NT2/D1 (cell line): ENCODE results near the gene CUTC.

ENCODE experiments used
- DNase-seq: peaks from one replicate; pipeline ENCODE4 v3.0.0-alpha.2; 2011; ENCODE audit warnings: low read depth, low spot score
- H3K27me3 ChIP-seq: 2 replicates; pipeline ENCODE4 v1.6.0; 2011; ENCODE audit warnings: mild to moderate bottlenecking; ENCODE audit not compliant: insufficient read length, insufficient read depth
- H3K36me3 ChIP-seq: 2 replicates; pipeline ENCODE4 v1.6.1; 2011; ENCODE audit warnings: mild to moderate bottlenecking, low read length, mixed read lengths; ENCODE audit not compliant: insufficient read depth, insufficient read length
- H3K4me1 ChIP-seq: 2 replicates; pipeline ENCODE4 v1.5.1; 2011; ENCODE audit not compliant: insufficient read depth, insufficient read length
- H3K4me3 ChIP-seq: 2 replicates; pipeline ENCODE4 v1.5.1; 2011; ENCODE audit warnings: low read depth; ENCODE audit not compliant: insufficient read length
- H3K9ac ChIP-seq: 2 replicates; pipeline ENCODE4 v1.6.0; 2011; ENCODE audit warnings: low read depth; ENCODE audit not compliant: insufficient read length
- H3K9me3 ChIP-seq: 2 replicates; pipeline ENCODE4 v1.5.1; 2011; ENCODE audit warnings: mild to moderate bottlenecking, low read length; ENCODE audit not compliant: insufficient read depth
- SUZ12 ChIP-seq: IDR thresholded peaks from 2 replicates; pipeline ENCODE4 v1.6.1; 2011; ENCODE audit not compliant: insufficient read length, insufficient read depth; ENCODE audit errors: extremely low read depth
- YY1 ChIP-seq: IDR thresholded peaks from 2 replicates; pipeline ENCODE4 v1.6.1; 2011; ENCODE audit not compliant: insufficient read length, insufficient read depth
- ZNF274 ChIP-seq: IDR thresholded peaks from 2 replicates; pipeline ENCODE4 v1.6.1; 2011; ENCODE audit warnings: mild to moderate bottlenecking, low read depth, low read length

CUTC gene

GRCh38 chr10:99784727-99785441 lies 52.9 kb downstream of the CUTC start:
- no peak for DNase-seq
- TF ChIP-seq ZNF274, result no peak
- TF ChIP-seq SUZ12, result no peak
- TF ChIP-seq YY1, result no peak
- Histone ChIP-seq H3K36me3 (no peaks in the 10 kb centered on the region), H3K4me3 (no peak overlapping the region), H3K9me3 (no peaks in the 10 kb centered on the region), H3K27me3 (no peaks in the 10 kb centered on the region), H3K9ac (no peak overlapping the region), H3K4me1 (no peaks in the 10 kb centered on the region)

GRCh38 chr10:99785646-99786045 lies 53.6 kb downstream of the CUTC start:
- DNase-seq, result no peak
- H3K9ac ChIP-seq, result no peak overlapping the region

GRCh38 chr10:99787311-99787710 lies 55.3 kb downstream of the CUTC start:
- Histone ChIP-seq H3K4me3 (no peak overlapping the region), H3K9ac (no peak overlapping the region), H3K9me3 (no peaks in the 10 kb centered on the region), H3K4me1 (no peaks in the 10 kb centered on the region), H3K36me3 (no peaks in the 10 kb centered on the region), H3K27me3 (no peaks in the 10 kb centered on the region)
- DNase-seq, result no peak
- TF ChIP-seq ZNF274, result no peak
- no peak for TF ChIP-seq SUZ12
- TF ChIP-seq YY1, result no peak

More at GRCh38 chr10:99785646-99786045, 53.6 kb downstream of the CUTC start:
- H3K4me3 ChIP-seq, result no peak overlapping the region
- no peaks in the 10 kb centered on the region for H3K9me3 ChIP-seq
- H3K4me1 ChIP-seq, result no peaks in the 10 kb centered on the region
- no peak for TF ChIP-seq SUZ12
- no peaks in the 10 kb centered on the region for H3K27me3 ChIP-seq
- H3K36me3 ChIP-seq, result no peaks in the 10 kb centered on the region

- Histone ChIP-seq H3K27me3 (no peaks in the 10 kb centered on the region), H3K9ac (no peak overlapping the region), H3K36me3 (no peaks in the 10 kb centered on the region), H3K4me1 (no peaks in the 10 kb centered on the region), H3K4me3 (no peak overlapping the region), H3K9me3 (no peaks in the 10 kb centered on the region)
- TF ChIP-seq YY1 (no peak), SUZ12 (no peak), ZNF274 (no peak)
- DNase-seq, result no peak
Measured at GRCh38 chr10:99787782-99788445, 55.9 kb downstream of the CUTC start.

- Histone ChIP-seq H3K9ac (no peak overlapping the region), H3K27me3 (no peaks in the 10 kb centered on the region), H3K4me1 (no peaks in the 10 kb centered on the region), H3K4me3 (no peak overlapping the region), H3K36me3 (no peaks in the 10 kb centered on the region), H3K9me3 (no peaks in the 10 kb centered on the region)
- TF ChIP-seq SUZ12 (no peak), ZNF274 (no peak), YY1 (no peak)
- DNase-seq, result no peak
Measured at GRCh38 chr10:99788598-99789256, 56.7 kb downstream of the CUTC start.

GRCh38 chr10:99791831-99792230 lies 59.8 kb downstream of the CUTC start:
- Histone ChIP-seq H3K9ac (no peak overlapping the region), H3K9me3 (no peaks in the 10 kb centered on the region), H3K36me3 (no peaks in the 10 kb centered on the region), H3K27me3 (no peaks in the 10 kb centered on the region), H3K4me3 (no peak overlapping the region), H3K4me1 (no peaks in the 10 kb centered on the region)
- no peak for TF ChIP-seq SUZ12
- TF ChIP-seq YY1, result no peak
- TF ChIP-seq ZNF274, result no peak
- DNase-seq, result no peak

GRCh38 chr10:99793819-99794218 lies 61.8 kb downstream of the CUTC start:
- no peak for TF ChIP-seq SUZ12
- no peak for DNase-seq
- Histone ChIP-seq H3K9me3 (no peaks in the 10 kb centered on the region), H3K36me3 (no peaks in the 10 kb centered on the region), H3K4me3 (no peak overlapping the region), H3K27me3 (no peaks in the 10 kb centered on the region), H3K9ac (no peak overlapping the region), H3K4me1 (no peaks in the 10 kb centered on the region)
